ENCODE measurements around the gene TNFRSF21.
"Not testable (repeated sequence)": the region's sequence is repeated elsewhere in the genome, so short reads cannot be mapped to it uniquely, and the experiment has no call there.

TNFRSF21 gene

GRCh38 chr6:47252633-47253032 lies 57.1 kb downstream of the TNFRSF21 start:
- DNase-seq (ENCODE audit: low read depth, low spot score) = no peak

GRCh38 chr6:47251396-47251795 lies 58.3 kb downstream of the TNFRSF21 start:
- DNase-seq (ENCODE audit: low read depth, low spot score) = no peak

- DNase-seq (ENCODE audit: low read depth, low spot score) = no peak
Measured at GRCh38 chr6:47250302-47250701, 59.4 kb downstream of the TNFRSF21 start.

- no peak for DNase-seq (ENCODE audit: low read depth, low spot score)
Measured at GRCh38 chr6:47248446-47248845, 61.3 kb downstream of the TNFRSF21 start.

GRCh38 chr6:47247227-47247797 lies 62.4 kb downstream of the TNFRSF21 start:
- DNase-seq (ENCODE audit: low read depth, low spot score) = no peak

GRCh38 chr6:47246551-47246950 lies 63.2 kb downstream of the TNFRSF21 start:
- DNase-seq (ENCODE audit: low read depth, low spot score) = no peak

- DNase-seq (ENCODE audit: low read depth, low spot score) = no peak
Measured at GRCh38 chr6:47245745-47246371, 63.8 kb downstream of the TNFRSF21 start.

- DNase-seq (ENCODE audit: low read depth, low spot score) = peak; percentile 21
Measured at GRCh38 chr6:47242483-47243386, 67.0 kb downstream of the TNFRSF21 start.

GRCh38 chr6:47241742-47242482 lies 67.8 kb downstream of the TNFRSF21 start:
- DNase-seq (ENCODE audit: low read depth, low spot score) = no peak

- no peak for DNase-seq (ENCODE audit: low read depth, low spot score)
Measured at GRCh38 chr6:47240277-47240890, 69.3 kb downstream of the TNFRSF21 start.

- DNase-seq (ENCODE audit: low read depth, low spot score) = no peak
Measured at GRCh38 chr6:47239546-47239945, 70.2 kb downstream of the TNFRSF21 start.

GRCh38 chr6:47238456-47238995 lies 71.2 kb downstream of the TNFRSF21 start:
- no peak for DNase-seq (ENCODE audit: low read depth, low spot score)

- no peak for DNase-seq (ENCODE audit: low read depth, low spot score)
Measured at GRCh38 chr6:47237196-47237595, 72.5 kb downstream of the TNFRSF21 start.

GRCh38 chr6:47235964-47236760 lies 73.5 kb downstream of the TNFRSF21 start:
- no peak for DNase-seq (ENCODE audit: low read depth, low spot score)

GRCh38 chr6:47235421-47235820 lies 74.3 kb downstream of the TNFRSF21 start:
- no peak for DNase-seq (ENCODE audit: low read depth, low spot score)

- no peak for DNase-seq (ENCODE audit: low read depth, low spot score)
Measured at GRCh38 chr6:47234266-47234933, 75.3 kb downstream of the TNFRSF21 start.

- no peak for DNase-seq (ENCODE audit: low read depth, low spot score)
Measured at GRCh38 chr6:47231151-47231550, 78.6 kb downstream of the TNFRSF21 start.

GRCh38 chr6:47230579-47230978 lies 79.1 kb downstream of the TNFRSF21 start:
- DNase-seq (ENCODE audit: low read depth, low spot score) = no peak

GRCh38 chr6:47229255-47229654 lies 80.5 kb downstream of the TNFRSF21 start:
- no peak for DNase-seq (ENCODE audit: low read depth, low spot score)

GRCh38 chr6:47228093-47228492 lies 81.6 kb downstream of the TNFRSF21 start:
- not testable (repeated sequence) for DNase-seq (ENCODE audit: low read depth, low spot score)

Data from brain pericyte (primary cell).